ENCODE measurements around the gene SHB. TPM values are rescaled to one million over a fixed set of nuclear protein-coding genes. Genes with fewer than 3 reads are reported as not detected.

The SHB gene
- total and polyA plus RNA-seq, 2 of the 13 experiments (the other 11 are each of a cell fraction or from before 2014, with no cell fraction given), result 19.4 to 20.7 TPM

DNA sequence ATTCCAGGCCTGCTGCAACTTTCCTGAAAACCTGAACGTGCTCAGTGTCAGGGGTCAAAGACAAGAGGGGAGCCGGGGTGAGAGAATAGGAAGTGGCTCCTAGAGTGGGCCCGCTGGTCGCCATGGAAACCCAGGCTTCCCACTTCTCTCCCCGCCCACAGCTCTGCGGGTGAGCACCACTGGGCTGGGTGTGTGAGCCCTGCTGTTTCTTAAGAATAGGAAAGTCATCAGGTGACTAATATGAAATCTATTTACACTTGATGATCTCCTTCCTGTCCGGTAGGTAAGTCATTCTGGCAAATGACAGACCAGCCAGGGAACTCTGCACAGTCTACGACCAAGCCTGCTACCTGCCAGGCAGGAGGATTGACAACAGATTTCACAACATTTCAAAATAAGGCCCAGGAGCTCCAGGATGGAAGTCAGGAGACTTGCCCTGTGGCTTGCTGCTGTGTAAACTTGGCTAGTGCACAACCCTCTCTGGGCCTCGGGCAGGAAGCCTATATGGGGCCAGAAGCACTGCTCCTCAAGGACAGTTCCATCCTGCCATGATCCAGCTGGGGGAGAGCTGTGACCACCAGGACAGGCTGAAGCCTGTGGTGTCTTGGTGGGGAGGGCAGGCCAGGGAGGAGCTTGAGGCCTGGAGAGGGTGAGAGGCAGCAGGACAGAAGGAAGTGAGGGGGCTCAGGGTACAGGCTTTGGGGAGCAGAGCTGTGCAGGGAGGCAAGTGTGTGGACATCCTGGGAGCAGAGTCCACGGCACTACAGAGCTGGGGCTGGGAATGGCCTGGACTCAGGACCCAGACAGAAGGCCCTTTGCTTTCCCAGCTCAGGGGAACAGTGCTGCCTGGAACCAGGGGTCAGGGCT lies 60.6 kb downstream of the SHB start (continued):
- TF ChIP-seq, protein P1, sequence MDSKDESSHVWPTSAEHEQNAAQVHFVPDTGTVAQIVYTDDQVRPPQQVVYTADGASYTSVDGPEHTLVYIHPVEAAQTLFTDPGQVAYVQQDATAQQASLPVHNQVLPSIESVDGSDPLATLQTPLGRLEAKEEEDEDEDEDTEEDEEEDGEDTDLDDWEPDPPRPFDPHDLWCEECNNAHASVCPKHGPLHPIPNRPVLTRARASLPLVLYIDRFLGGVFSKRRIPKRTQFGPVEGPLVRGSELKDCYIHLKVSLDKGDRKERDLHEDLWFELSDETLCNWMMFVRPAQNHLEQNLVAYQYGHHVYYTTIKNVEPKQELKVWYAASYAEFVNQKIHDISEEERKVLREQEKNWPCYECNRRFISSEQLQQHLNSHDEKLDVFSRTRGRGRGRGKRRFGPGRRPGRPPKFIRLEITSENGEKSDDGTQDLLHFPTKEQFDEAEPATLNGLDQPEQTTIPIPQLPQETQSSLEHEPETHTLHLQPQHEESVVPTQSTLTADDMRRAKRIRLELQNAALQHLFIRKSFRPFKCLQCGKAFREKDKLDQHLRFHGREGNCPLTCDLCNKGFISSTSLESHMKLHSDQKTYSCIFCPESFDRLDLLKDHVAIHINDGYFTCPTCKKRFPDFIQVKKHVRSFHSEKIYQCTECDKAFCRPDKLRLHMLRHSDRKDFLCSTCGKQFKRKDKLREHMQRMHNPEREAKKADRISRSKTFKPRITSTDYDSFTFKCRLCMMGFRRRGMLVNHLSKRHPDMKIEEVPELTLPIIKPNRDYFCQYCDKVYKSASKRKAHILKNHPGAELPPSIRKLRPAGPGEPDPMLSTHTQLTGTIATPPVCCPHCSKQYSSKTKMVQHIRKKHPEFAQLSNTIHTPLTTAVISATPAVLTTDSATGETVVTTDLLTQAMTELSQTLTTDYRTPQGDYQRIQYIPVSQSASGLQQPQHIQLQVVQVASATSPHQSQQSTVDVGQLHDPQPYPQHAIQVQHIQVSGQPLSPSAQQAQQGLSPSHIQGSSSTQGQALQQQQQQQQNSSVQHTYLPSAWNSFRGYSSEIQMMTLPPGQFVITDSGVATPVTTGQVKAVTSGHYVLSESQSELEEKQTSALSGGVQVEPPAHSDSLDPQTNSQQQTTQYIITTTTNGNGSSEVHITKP (CRISPR knock-in tag; IDR thresholded peaks at IDR 0.05; ENCODE audit: low read depth), result peak; percentile 34; the same call in 1 of the 2 replicates
- 0 out of 2 replicates have a peak, but pooled peaks have one; percentile 30 for TF ChIP-seq ZNF564 (CRISPR knock-in tag; IDR thresholded peaks at IDR 0.05)
- peak; percentile 58; the same call in 1 of the 2 replicates for TF ChIP-seq HOXA3 (CRISPR knock-in tag; IDR thresholded peaks at IDR 0.05)
- peak; percentile 90 for TF ChIP-seq ESRRA (CRISPR knock-in tag; IDR thresholded peaks at IDR 0.05; ENCODE audit: low read depth)
- TF ChIP-seq, protein P2, sequence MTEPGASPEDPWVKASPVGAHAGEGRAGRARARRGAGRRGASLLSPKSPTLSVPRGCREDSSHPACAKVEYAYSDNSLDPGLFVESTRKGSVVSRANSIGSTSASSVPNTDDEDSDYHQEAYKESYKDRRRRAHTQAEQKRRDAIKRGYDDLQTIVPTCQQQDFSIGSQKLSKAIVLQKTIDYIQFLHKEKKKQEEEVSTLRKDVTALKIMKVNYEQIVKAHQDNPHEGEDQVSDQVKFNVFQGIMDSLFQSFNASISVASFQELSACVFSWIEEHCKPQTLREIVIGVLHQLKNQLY (CRISPR knock-in tag; IDR thresholded peaks at IDR 0.05), result 0 out of 2 replicates have a peak, but pooled peaks have one; percentile 39
- TF ChIP-seq, protein P3, sequence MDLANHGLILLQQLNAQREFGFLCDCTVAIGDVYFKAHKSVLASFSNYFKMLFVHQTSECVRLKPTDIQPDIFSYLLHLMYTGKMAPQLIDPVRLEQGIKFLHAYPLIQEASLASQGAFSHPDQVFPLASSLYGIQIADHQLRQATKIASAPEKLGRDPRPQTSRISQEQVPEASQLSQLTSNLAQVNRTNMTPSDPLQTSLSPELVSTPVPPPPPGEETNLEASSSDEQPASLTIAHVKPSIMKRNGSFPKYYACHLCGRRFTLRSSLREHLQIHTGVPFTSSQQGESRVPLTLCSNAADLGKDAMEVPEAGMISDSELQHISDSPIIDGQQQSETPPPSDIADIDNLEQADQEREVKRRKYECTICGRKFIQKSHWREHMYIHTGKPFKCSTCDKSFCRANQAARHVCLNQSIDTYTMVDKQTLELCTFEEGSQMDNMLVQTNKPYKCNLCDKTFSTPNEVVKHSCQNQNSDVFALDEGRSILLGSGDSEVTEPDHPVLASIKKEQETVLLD (CRISPR knock-in tag; IDR thresholded peaks at IDR 0.05; ENCODE audit: low read depth), result no peak
- TF ChIP-seq EHMT2 (IDR thresholded peaks at IDR 0.05; ENCODE audit: borderline replicate concordance, low read depth, low read length), result no peak
- TF ChIP-seq RBAK (CRISPR knock-in tag; IDR thresholded peaks at IDR 0.05), result no peak
- TF ChIP-seq ZNF776 (CRISPR knock-in tag; IDR thresholded peaks at IDR 0.05), result no peak
- peak; percentile 73 for TF ChIP-seq NR2C2 (CRISPR knock-in tag; IDR thresholded peaks at IDR 0.05; ENCODE audit: borderline replicate concordance)
- no peak for TF ChIP-seq ZNF792 (CRISPR knock-in tag; IDR thresholded peaks at IDR 0.05)
- peak; percentile 68; the same call in 1 of the 2 replicates for TF ChIP-seq ZNF431 (CRISPR knock-in tag; IDR thresholded peaks at IDR 0.05; ENCODE audit: borderline replicate concordance, low read depth)
- TF ChIP-seq, protein P4, sequence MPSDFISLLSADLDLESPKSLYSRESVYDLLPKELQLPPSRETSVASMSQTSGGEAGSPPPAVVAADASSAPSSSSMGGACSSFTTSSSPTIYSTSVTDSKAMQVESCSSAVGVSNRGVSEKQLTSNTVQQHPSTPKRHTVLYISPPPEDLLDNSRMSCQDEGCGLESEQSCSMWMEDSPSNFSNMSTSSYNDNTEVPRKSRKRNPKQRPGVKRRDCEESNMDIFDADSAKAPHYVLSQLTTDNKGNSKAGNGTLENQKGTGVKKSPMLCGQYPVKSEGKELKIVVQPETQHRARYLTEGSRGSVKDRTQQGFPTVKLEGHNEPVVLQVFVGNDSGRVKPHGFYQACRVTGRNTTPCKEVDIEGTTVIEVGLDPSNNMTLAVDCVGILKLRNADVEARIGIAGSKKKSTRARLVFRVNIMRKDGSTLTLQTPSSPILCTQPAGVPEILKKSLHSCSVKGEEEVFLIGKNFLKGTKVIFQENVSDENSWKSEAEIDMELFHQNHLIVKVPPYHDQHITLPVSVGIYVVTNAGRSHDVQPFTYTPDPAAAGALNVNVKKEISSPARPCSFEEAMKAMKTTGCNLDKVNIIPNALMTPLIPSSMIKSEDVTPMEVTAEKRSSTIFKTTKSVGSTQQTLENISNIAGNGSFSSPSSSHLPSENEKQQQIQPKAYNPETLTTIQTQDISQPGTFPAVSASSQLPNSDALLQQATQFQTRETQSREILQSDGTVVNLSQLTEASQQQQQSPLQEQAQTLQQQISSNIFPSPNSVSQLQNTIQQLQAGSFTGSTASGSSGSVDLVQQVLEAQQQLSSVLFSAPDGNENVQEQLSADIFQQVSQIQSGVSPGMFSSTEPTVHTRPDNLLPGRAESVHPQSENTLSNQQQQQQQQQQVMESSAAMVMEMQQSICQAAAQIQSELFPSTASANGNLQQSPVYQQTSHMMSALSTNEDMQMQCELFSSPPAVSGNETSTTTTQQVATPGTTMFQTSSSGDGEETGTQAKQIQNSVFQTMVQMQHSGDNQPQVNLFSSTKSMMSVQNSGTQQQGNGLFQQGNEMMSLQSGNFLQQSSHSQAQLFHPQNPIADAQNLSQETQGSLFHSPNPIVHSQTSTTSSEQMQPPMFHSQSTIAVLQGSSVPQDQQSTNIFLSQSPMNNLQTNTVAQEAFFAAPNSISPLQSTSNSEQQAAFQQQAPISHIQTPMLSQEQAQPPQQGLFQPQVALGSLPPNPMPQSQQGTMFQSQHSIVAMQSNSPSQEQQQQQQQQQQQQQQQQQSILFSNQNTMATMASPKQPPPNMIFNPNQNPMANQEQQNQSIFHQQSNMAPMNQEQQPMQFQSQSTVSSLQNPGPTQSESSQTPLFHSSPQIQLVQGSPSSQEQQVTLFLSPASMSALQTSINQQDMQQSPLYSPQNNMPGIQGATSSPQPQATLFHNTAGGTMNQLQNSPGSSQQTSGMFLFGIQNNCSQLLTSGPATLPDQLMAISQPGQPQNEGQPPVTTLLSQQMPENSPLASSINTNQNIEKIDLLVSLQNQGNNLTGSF (CRISPR knock-in tag; IDR thresholded peaks at IDR 0.05), result no peak
- TF ChIP-seq ZNF260 (CRISPR knock-in tag; IDR thresholded peaks at IDR 0.05; ENCODE audit: borderline replicate concordance, low read depth), result no peak
- TF ChIP-seq, protein P5, sequence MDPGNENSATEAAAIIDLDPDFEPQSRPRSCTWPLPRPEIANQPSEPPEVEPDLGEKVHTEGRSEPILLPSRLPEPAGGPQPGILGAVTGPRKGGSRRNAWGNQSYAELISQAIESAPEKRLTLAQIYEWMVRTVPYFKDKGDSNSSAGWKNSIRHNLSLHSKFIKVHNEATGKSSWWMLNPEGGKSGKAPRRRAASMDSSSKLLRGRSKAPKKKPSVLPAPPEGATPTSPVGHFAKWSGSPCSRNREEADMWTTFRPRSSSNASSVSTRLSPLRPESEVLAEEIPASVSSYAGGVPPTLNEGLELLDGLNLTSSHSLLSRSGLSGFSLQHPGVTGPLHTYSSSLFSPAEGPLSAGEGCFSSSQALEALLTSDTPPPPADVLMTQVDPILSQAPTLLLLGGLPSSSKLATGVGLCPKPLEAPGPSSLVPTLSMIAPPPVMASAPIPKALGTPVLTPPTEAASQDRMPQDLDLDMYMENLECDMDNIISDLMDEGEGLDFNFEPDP (CRISPR knock-in tag; conservative IDR thresholded peaks at IDR 0.05), result no peak

Measured in HepG2 (cell line).